ENCODE data around the gene SORCS2. TPM values are rescaled to one million over a fixed set of nuclear protein-coding genes. Genes with fewer than 3 reads are reported as not detected.

Gene SORCS2
- total and polyA plus RNA-seq, 12 donors, result 0.25 to 5.4 (median 2.2) TPM

DNA sequence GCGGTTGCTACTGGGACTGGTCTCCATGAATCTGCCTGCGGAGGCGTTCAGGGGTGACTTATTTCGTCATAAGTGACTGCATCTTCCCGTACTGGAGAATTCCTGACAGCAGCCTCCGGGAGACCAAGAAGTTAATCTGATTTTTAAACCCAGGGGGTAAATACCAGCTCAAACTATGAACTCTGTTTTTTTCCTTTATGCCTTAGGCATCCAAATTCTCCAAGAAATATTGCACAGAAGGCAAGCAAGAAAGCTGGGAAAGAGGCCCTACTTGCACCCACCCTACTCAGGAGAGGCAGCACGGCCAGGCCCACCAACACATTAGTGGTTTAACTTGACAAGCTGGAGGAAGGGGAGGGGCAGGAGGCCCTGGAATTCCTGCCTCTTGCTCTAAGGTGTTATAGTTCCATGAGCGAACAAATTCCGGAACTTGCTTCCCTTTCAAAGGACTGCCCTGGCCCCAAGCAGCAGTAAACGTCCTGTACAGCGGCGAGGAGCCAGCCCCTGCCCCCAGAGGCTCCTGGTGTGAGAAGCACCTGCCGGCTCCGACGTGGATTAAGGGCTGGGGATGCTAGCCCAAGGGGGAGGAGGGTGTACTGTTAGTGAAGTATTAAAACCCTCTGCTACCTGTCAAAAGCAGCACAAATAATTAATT is 570.2 kb downstream of the SORCS2 start:
- H3K4me1 ChIP-seq, result peaks cover under 1 to 22% (median 8%) of the 10 kb centered on the region in 9 donors
- H3K27ac ChIP-seq, result no peak overlapping the region
- TF ChIP-seq, protein P1, sequence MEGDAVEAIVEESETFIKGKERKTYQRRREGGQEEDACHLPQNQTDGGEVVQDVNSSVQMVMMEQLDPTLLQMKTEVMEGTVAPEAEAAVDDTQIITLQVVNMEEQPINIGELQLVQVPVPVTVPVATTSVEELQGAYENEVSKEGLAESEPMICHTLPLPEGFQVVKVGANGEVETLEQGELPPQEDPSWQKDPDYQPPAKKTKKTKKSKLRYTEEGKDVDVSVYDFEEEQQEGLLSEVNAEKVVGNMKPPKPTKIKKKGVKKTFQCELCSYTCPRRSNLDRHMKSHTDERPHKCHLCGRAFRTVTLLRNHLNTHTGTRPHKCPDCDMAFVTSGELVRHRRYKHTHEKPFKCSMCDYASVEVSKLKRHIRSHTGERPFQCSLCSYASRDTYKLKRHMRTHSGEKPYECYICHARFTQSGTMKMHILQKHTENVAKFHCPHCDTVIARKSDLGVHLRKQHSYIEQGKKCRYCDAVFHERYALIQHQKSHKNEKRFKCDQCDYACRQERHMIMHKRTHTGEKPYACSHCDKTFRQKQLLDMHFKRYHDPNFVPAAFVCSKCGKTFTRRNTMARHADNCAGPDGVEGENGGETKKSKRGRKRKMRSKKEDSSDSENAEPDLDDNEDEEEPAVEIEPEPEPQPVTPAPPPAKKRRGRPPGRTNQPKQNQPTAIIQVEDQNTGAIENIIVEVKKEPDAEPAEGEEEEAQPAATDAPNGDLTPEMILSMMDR (IDR thresholded peaks at IDR 0.05), result no peak
- intact Hi-C loops (cut with DNase I), result loop anchor here in 6 of 10 donors (2.0 to 5.0 kb wide), 4 partner anchors 35 to 225 kb away; no protein-coding TSS in a partner anchor
- H3K9me3 ChIP-seq, result no peaks in the 10 kb centered on the region
- no peak overlapping the region for H3K4me3 ChIP-seq
- H3K36me3 ChIP-seq, result peaks cover 0 to 68% (median 0%) of the 10 kb centered on the region in 9 donors
- WGBS, 2 donors, result 80 to 88% methylated on average over 15 of the region's 15 CpGs
- no peaks in the 10 kb centered on the region for H3K27me3 ChIP-seq
- ATAC-seq, result no peak
- DNase-seq, result no peak

- DNase-seq, result no peak
- Histone ChIP-seq H3K4me1 (peaks cover 0 to 16% (median 4%) of the 10 kb centered on the region in 9 donors), H3K27ac (no peak overlapping the region), H3K4me3 (no peak overlapping the region), H3K27me3 (no peaks in the 10 kb centered on the region), H3K9me3 (no peaks in the 10 kb centered on the region), H3K36me3 (peaks cover 0 to 74% (median under 1%) of the 10 kb centered on the region in 9 donors)
- intact Hi-C loops (cut with DNase I), result loop anchor here in 6 of 10 donors (2.0 to 5.0 kb wide), 4 partner anchors 34 to 224 kb away; no protein-coding TSS in a partner anchor
- TF ChIP-seq, protein P1 (IDR thresholded peaks at IDR 0.05), result no peak
- 94% methylated on average over 16 of the region's 16 CpGs for WGBS, 2 donors
- ATAC-seq, result no peak
These were observed 570.8 kb downstream of the SORCS2 start for GRCh38 chr4:7763106-7763505.

- no peaks in the 10 kb centered on the region for H3K27me3 ChIP-seq
- no peak overlapping the region for H3K4me3 ChIP-seq
- WGBS, 2 donors, result 91 to 92% methylated on average over 10 of the region's 10 CpGs
- DNase-seq (no peak), ATAC-seq (no peak)
- intact Hi-C loops (cut with DNase I), result loop anchor here in 6 of 10 donors (2.0 to 5.0 kb wide), 4 partner anchors 34 to 224 kb away; no protein-coding TSS in a partner anchor
- TF ChIP-seq, protein P1 (IDR thresholded peaks at IDR 0.05), result no peak
- no peak overlapping the region for H3K27ac ChIP-seq
- H3K9me3 ChIP-seq, result no peaks in the 10 kb centered on the region
- H3K36me3 ChIP-seq, result peaks cover 0 to 81% (median 4%) of the 10 kb centered on the region in 9 donors
- peaks cover 0 to 10% (median 2%) of the 10 kb centered on the region in 9 donors for H3K4me1 ChIP-seq
These were observed 571.5 kb downstream of the SORCS2 start for GRCh38 chr4:7763788-7764187.

DNA sequence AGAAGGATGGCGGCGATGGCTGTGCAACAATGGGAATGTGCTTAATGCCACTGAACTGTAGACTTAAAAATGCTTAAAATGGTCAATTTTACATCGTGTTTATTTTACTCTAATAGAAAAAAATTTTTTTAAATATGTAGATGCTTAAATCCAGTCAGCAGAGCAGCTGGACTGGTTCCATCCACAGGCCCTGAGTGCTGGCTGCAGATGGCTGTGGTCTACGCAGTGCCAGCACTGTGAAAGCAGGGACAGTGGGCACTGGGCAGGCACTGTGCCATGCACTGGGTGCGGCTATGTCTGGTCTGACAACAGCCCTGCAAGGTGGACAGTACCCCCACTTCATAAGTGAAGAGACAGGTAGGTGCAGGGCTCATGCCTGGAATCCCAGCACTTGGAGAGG is 572.1 kb downstream of the SORCS2 start:
- Histone ChIP-seq H3K9me3 (no peaks in the 10 kb centered on the region), H3K27ac (no peak overlapping the region), H3K27me3 (no peaks in the 10 kb centered on the region), H3K36me3 (peaks cover 0 to 84% (median 4%) of the 10 kb centered on the region in 9 donors), H3K4me3 (no peak overlapping the region), H3K4me1 (peaks cover 0 to 8% (median 0%) of the 10 kb centered on the region in 9 donors)
- no peak for DNase-seq
- WGBS, 2 donors, result 93 to 96% methylated on average over 5 of the region's 5 CpGs
- TF ChIP-seq, protein P1 (IDR thresholded peaks at IDR 0.05), result no peak
- ATAC-seq, result no peak
- intact Hi-C loops (cut with DNase I), result loop anchor here in 5 of 10 donors (5.0 kb wide), 3 partner anchors 33 to 223 kb away; no protein-coding TSS in a partner anchor
